Measurements from ENCODE around the gene NUDCD2. TPM values are rescaled to one million over a fixed set of nuclear protein-coding genes. Genes with fewer than 3 reads are reported as not detected.
"Not testable (repeated sequence)": the region's sequence is repeated elsewhere in the genome, so short reads cannot be mapped to it uniquely, and the experiment has no call there.

Gene NUDCD2
- total RNA-seq, 1 donor from 2014 or later, result 68.2 TPM

- H3K9me3 ChIP-seq (ENCODE audit: low read depth), result no peaks in the 10 kb centered on the region
- no peak overlapping the region for H3K27ac ChIP-seq
- no peak overlapping the region for H3K9ac ChIP-seq
- no peaks in the 10 kb centered on the region for H3K36me3 ChIP-seq
- no peaks in the 10 kb centered on the region for H3K4me1 ChIP-seq
- Mint-ChIP-seq H3K4me1 (no peaks in the 10 kb centered on the region), H3K27me3 (ENCODE audit: insufficient read depth, low read depth) (no peaks in the 10 kb centered on the region), H3K36me3 (no peaks in the 10 kb centered on the region), H3K9me3 (no peaks in the 10 kb centered on the region), H3K27ac (no peak overlapping the region), H3K4me3 (no peak overlapping the region)
- no peak for TF ChIP-seq EZH2phosphoT487 (IDR thresholded peaks at IDR 0.05)
- no peak for TF ChIP-seq EZH2 (IDR thresholded peaks at IDR 0.05)
- TF ChIP-seq CTCF (IDR thresholded peaks at IDR 0.05), result no peak
- no peaks in the 10 kb centered on the region for H3K27me3 ChIP-seq
- H3F3A ChIP-seq (ENCODE audit: low read depth), result no peaks in the 10 kb centered on the region
- no peak overlapping the region for H2AFZ ChIP-seq (replicated peaks)
- H3K4me2 ChIP-seq, result no peak overlapping the region
- no peak for DNase-seq (ENCODE audit: low spot score)
- H3K4me3 ChIP-seq, result no peak overlapping the region
- no peaks in the 10 kb centered on the region for H4K20me1 ChIP-seq (ENCODE audit: low read depth)
- no peaks in the 10 kb centered on the region for H3K79me2 ChIP-seq (ENCODE audit: low read depth)
Measured at GRCh38 chr5:163399923-163400322, 60.0 kb downstream of the NUDCD2 start.

GRCh38 chr5:163397354-163397753, 62.5 kb downstream of the NUDCD2 start:
- Histone ChIP-seq H3K4me3 (no peak overlapping the region), H2AFZ (replicated peaks) (no peak overlapping the region), H3K4me2 (no peak overlapping the region), H3K27me3 (no peaks in the 10 kb centered on the region), H3K27ac (no peak overlapping the region), H3F3A (ENCODE audit: low read depth) (no peaks in the 10 kb centered on the region), H3K9me3 (ENCODE audit: low read depth) (no peaks in the 10 kb centered on the region), H3K36me3 (no peaks in the 10 kb centered on the region), H3K9ac (no peak overlapping the region), H3K79me2 (ENCODE audit: low read depth) (no peaks in the 10 kb centered on the region), H4K20me1 (ENCODE audit: low read depth) (no peaks in the 10 kb centered on the region), H3K4me1 (no peaks in the 10 kb centered on the region)
- H3K27me3 Mint-ChIP-seq (ENCODE audit: insufficient read depth, low read depth), result no peaks in the 10 kb centered on the region
- peaks cover 4% of the 10 kb centered on the region for H3K9me3 Mint-ChIP-seq
- no peak for TF ChIP-seq EZH2phosphoT487 (IDR thresholded peaks at IDR 0.05)
- no peak for TF ChIP-seq EZH2 (IDR thresholded peaks at IDR 0.05)
- no peak for TF ChIP-seq CTCF (IDR thresholded peaks at IDR 0.05)
- no peak overlapping the region for H3K27ac Mint-ChIP-seq
- no peaks in the 10 kb centered on the region for H3K36me3 Mint-ChIP-seq
- H3K4me3 Mint-ChIP-seq, result no peak overlapping the region
- DNase-seq (ENCODE audit: low spot score), result no peak
- no peaks in the 10 kb centered on the region for H3K4me1 Mint-ChIP-seq

GRCh38 chr5:163396818-163397340, 63.0 kb downstream of the NUDCD2 start:
- not testable (repeated sequence) for H3K4me1 ChIP-seq; H3K9me3 Mint-ChIP-seq; H3K4me2 ChIP-seq; H3K27me3 Mint-ChIP-seq (ENCODE audit: insufficient read depth, low read depth); H3K36me3 ChIP-seq; H3K4me3 ChIP-seq; H2AFZ ChIP-seq (replicated peaks); H3K79me2 ChIP-seq (ENCODE audit: low read depth); H3K27ac Mint-ChIP-seq; H3K4me1 Mint-ChIP-seq; H3K27me3 ChIP-seq; DNase-seq (ENCODE audit: low spot score); H3K9me3 ChIP-seq (ENCODE audit: low read depth); H3K36me3 Mint-ChIP-seq; H3K27ac ChIP-seq; H3K9ac ChIP-seq; H3K4me3 Mint-ChIP-seq; H3F3A ChIP-seq (ENCODE audit: low read depth); H4K20me1 ChIP-seq (ENCODE audit: low read depth)

Small RNAs within 50 kb of the gene (small RNA-seq; reads per million reads assigned to genes)
- gene AC008723.1, result not detected

Other genes with a start within 250 kb of the NUDCD2 start
- gene CCNG1, start 22.5 kb downstream of the NUDCD2 start, total RNA-seq (ENCODE audit: low replicate concordance), result 593 and 933 TPM in 2 replicates
- 144 and 225 TPM in 2 replicates for gene HMMR, start 530 bp upstream of the NUDCD2 start, total RNA-seq (ENCODE audit: low replicate concordance)
- gene MAT2B, start 45.5 kb upstream of the NUDCD2 start, total RNA-seq (ENCODE audit: low replicate concordance), result 44.7 and 69.0 TPM in 2 replicates